ENCODE data around the gene BRD1. TPM values are rescaled to one million over a fixed set of nuclear protein-coding genes. Genes with fewer than 3 reads are reported as not detected.
A peak's percentile ranks its signal among the peaks of the same experiment; 100 is the strongest.

The BRD1 gene
- total RNA-seq, 4 donors from 2014 or later = 69.3 to 116 (median 81.1) TPM

GRCh38 chr22:49789289-49790141 lies 38.2 kb downstream of the BRD1 start:
- H3K27me3 ChIP-seq = no peaks in the 10 kb centered on the region
- H3K4me3 ChIP-seq = no peak overlapping the region
- TF ChIP-seq CTCF (IDR thresholded peaks at IDR 0.05) (no peak), EP300 (IDR thresholded peaks at IDR 0.05) (no peak), POLR2AphosphoS5 (IDR thresholded peaks at IDR 0.05) (no peak), POLR2A (IDR thresholded peaks at IDR 0.05) (no peak)

GRCh38 chr22:49788504-49788903 lies 39.2 kb downstream of the BRD1 start:
- Histone ChIP-seq H3K36me3 (peaks cover 67% of the 10 kb centered on the region), H3K4me1 (peaks cover 55% of the 10 kb centered on the region)

More at GRCh38 chr22:49789289-49790141, 38.2 kb downstream of the BRD1 start:
- WGBS = 74% methylated on average over 24 of the region's 26 CpGs
- Histone ChIP-seq H3K9me3 (no peaks in the 10 kb centered on the region), H3K4me1 (peaks cover 55% of the 10 kb centered on the region), H3K36me3 (peaks cover 67% of the 10 kb centered on the region), H3K27ac (peak overlapping the region; percentile 40)
- peak in 1 of 2 donors; percentile 81 for DNase-seq (ENCODE audit: low spot score in 2 of 2)

DNA sequence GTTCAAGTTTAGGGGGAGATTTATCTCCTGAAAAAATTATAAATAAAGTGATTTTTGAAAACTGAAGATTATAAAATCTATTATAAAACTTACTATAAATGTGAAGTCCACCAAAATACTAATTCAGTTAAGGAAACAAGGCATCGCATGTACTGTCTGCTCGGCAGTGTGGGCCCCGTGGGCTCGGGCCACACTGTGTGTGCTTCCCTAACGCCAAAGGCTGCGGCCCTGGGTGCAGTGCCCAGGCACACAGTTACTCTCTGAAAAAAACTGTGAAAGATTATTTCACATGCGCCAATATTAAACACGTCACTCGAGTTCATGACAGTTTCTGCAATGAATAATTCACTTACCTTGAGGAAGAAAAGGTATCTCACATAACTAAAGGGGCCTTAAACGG lies 39.8 kb downstream of the BRD1 start:
- Histone ChIP-seq H3K27ac (no peak overlapping the region), H3K4me3 (no peak overlapping the region), H3K27me3 (no peaks in the 10 kb centered on the region), H3K9me3 (no peaks in the 10 kb centered on the region), H3K4me1 (peaks cover 56% of the 10 kb centered on the region), H3K36me3 (peaks cover 67% of the 10 kb centered on the region)
- 87% methylated on average over 10 of the region's 10 CpGs for WGBS
- TF ChIP-seq EP300 (IDR thresholded peaks at IDR 0.05) (no peak), POLR2AphosphoS5 (IDR thresholded peaks at IDR 0.05) (no peak), POLR2A (IDR thresholded peaks at IDR 0.05) (no peak), CTCF (IDR thresholded peaks at IDR 0.05) (no peak)
- DNase-seq (ENCODE audit: low spot score in 2 of 2) = no peak

More at GRCh38 chr22:49788504-49788903, 39.2 kb downstream of the BRD1 start:
- Histone ChIP-seq H3K27me3 (no peaks in the 10 kb centered on the region), H3K4me3 (no peak overlapping the region), H3K9me3 (no peaks in the 10 kb centered on the region), H3K27ac (peak overlapping the region; percentile 40)
- TF ChIP-seq POLR2AphosphoS5 (IDR thresholded peaks at IDR 0.05) (no peak), CTCF (IDR thresholded peaks at IDR 0.05) (no peak), POLR2A (IDR thresholded peaks at IDR 0.05) (no peak), EP300 (IDR thresholded peaks at IDR 0.05) (no peak)
- peak in 1 of 2 donors; percentile 87 for DNase-seq (ENCODE audit: low spot score in 2 of 2)
- WGBS = 8% methylated on average over 11 of the region's 11 CpGs

DNA sequence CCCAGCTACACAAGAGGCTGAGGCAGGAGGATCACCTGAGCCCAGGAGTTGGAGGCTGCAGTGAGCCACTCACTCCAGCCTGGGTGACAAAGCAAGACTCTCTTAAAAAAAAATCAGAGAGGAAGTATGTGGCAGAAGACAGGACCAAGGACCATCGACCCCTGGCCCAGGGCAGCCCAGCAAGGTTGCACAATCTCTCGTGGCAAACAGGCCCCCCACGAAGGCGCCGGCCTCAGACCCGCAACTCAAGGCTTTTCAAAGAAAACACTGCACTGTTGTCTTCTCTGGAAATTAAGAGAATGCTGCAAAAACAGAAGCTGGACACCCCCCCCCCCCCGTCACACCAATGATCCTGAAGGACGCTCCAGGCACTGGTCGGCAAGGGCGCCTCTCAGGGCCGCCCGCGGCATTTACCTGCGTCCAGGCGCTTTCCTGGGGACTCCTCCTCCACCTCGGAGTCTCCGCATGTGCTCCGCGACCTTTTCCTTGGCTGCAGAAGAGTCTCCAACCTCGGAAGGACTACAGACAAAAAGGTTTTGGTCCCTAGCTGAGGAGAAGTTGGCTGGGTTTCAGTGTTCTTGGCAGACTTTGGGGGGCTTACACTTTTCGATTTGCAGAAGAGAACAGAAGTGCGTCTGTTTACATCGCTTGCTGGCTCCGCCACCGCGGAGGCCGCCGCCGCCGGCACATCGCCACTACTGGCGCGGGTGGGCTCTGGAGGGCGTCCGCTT lies 40.5 kb downstream of the BRD1 start:
- WGBS = 90% methylated on average over 35 of the region's 35 CpGs
- H3K27ac ChIP-seq = no peak overlapping the region
- DNase-seq (ENCODE audit: low spot score in 2 of 2) = no peak
- no peaks in the 10 kb centered on the region for H3K27me3 ChIP-seq
- H3K36me3 ChIP-seq = peaks cover 62% of the 10 kb centered on the region
- no peak overlapping the region for H3K4me3 ChIP-seq
- peaks cover 56% of the 10 kb centered on the region for H3K4me1 ChIP-seq
- no peak for TF ChIP-seq CTCF (IDR thresholded peaks at IDR 0.05)
- no peak for TF ChIP-seq POLR2AphosphoS5 (IDR thresholded peaks at IDR 0.05)
- TF ChIP-seq POLR2A (IDR thresholded peaks at IDR 0.05) = no peak
- no peak for TF ChIP-seq EP300 (IDR thresholded peaks at IDR 0.05)
- H3K9me3 ChIP-seq = no peaks in the 10 kb centered on the region

Measured in suprapubic skin (tissue), 4 donors.